ENCODE data around the gene AOPEP. TPM values are rescaled to one million over a fixed set of nuclear protein-coding genes. Genes with fewer than 3 reads are reported as not detected.

The AOPEP gene
- total RNA-seq, 2 donors from 2014 or later: 81.5 to 224 TPM

DNA sequence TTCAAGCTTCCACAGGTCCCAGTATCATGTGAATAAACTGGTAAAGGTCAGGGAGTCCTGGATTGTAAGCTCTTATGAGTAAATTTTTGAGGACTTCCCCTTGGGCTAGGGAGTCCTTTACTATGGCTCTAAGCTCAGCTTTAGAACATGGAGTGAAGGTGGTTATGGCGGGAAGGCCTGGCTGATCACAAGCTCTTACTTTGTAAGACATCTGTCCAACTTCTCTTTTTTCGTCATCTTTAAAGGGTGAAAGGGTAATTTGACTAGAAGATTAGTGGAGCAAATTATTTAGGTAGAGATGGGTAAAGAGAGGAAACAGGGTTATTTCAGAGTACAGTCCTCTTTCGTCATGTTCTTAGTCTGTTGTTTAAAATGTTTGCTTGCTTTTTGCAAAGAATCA is 155.4 kb downstream of the AOPEP start:
- H3K27me3 ChIP-seq: no peaks in the 10 kb centered on the region
- H3K4me1 ChIP-seq: peaks cover 12% of the 10 kb centered on the region
- H3K36me3 ChIP-seq (replicated peaks in 1 of 2; ENCODE audit: insufficient read depth in 1 of 2, low read depth in 2 of 2): no peaks in the 10 kb centered on the region
- 85 to 97% methylated on average over 3 of the region's 3 CpGs for WGBS, 2 donors
- TF ChIP-seq, protein P1, sequence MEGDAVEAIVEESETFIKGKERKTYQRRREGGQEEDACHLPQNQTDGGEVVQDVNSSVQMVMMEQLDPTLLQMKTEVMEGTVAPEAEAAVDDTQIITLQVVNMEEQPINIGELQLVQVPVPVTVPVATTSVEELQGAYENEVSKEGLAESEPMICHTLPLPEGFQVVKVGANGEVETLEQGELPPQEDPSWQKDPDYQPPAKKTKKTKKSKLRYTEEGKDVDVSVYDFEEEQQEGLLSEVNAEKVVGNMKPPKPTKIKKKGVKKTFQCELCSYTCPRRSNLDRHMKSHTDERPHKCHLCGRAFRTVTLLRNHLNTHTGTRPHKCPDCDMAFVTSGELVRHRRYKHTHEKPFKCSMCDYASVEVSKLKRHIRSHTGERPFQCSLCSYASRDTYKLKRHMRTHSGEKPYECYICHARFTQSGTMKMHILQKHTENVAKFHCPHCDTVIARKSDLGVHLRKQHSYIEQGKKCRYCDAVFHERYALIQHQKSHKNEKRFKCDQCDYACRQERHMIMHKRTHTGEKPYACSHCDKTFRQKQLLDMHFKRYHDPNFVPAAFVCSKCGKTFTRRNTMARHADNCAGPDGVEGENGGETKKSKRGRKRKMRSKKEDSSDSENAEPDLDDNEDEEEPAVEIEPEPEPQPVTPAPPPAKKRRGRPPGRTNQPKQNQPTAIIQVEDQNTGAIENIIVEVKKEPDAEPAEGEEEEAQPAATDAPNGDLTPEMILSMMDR (IDR thresholded peaks at IDR 0.05): no peak
- no peak for TF ChIP-seq POLR2A (IDR thresholded peaks at IDR 0.05)
- ATAC-seq: no peak
- no peak for DNase-seq
- intact Hi-C loops (cut with DNase I): no loop called here
- H3K27ac ChIP-seq: no peak overlapping the region
- no peak overlapping the region for H3K4me3 ChIP-seq
- H3K9me3 ChIP-seq: no peaks in the 10 kb centered on the region

DNA sequence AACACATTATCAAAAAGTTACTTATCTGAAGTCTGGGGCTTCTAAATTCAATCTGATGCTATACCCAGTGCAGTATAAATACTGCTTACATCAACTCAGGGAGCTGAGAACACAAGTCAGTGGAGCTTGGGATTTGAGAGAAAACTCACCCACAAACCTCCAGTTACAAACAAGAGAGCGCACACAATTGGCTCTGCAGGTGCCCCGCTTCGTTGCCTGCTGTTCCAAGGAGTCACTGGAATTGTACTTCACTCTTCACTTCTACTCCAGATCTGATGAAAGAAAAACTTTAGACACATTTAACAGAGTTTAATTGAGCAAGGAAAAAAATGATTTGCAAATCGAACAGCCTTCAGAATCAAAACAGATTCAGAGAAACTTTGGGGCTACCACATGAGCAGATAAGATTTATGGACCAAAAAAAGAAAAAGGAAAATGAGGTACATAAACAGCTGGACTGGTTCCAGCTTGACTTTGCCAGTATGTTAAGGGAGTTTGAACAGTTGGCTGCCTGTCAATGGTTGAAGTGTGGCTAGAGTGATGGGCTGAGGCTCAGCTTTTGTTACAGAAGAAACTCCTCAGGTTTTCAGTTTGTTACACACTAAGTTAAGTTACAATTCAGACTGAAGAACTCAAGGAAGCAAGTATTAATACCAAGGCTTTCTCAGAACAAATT is 156.6 kb downstream of the AOPEP start:
- peaks cover 18% of the 10 kb centered on the region for H3K4me1 ChIP-seq
- no peak overlapping the region for H3K27ac ChIP-seq
- 56 to 57% methylated on average over 4 of the region's 4 CpGs for WGBS, 2 donors
- ATAC-seq: no peak
- H3K36me3 ChIP-seq (replicated peaks in 1 of 2; ENCODE audit: insufficient read depth in 1 of 2, low read depth in 2 of 2): no peaks in the 10 kb centered on the region
- intact Hi-C loops (cut with DNase I): no loop called here
- no peak overlapping the region for H3K4me3 ChIP-seq
- DNase-seq: peak in 2 of 4 donors; percentile 40 to 52
- no peaks in the 10 kb centered on the region for H3K9me3 ChIP-seq
- no peaks in the 10 kb centered on the region for H3K27me3 ChIP-seq
- TF ChIP-seq, protein P1 (IDR thresholded peaks at IDR 0.05): no peak

DNA sequence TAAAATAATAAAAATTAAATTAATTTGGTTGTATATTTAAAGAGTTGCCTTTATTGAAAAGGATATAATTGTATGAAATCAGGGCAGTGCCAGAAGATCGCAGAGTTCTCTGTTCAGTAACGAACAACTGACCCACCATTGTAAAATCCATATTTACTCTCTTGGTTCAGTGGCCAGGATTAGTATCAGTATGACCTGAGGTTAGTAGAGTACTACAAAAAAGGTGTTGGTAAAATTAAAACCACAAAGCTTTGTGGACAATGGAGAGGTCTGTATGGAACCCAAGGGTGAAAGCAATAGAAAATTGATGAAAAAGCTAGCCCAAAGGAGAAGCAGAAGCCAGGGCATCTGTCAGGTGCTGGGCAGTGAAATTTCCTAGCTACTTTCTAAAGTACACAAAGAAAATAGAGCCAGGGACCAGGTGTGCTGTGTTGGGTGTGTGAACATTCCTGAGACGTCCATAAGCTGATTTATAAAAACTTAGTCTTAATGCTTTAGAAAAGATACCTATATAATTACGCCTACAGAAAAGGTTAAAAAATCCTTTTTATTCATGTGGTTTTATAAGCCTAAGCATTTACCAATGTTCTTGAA is 159.5 kb downstream of the AOPEP start:
- 33 to 47% methylated on average over 4 of the region's 4 CpGs for WGBS, 2 donors
- TF ChIP-seq, protein P1 (IDR thresholded peaks at IDR 0.05): no peak
- TF ChIP-seq POLR2A (IDR thresholded peaks at IDR 0.05): no peak
- Histone ChIP-seq H3K9me3 (no peaks in the 10 kb centered on the region), H3K27ac (peak overlapping the region in 1 of 4 donors; percentile 50), H3K27me3 (no peaks in the 10 kb centered on the region), H3K4me1 (peaks cover 18% of the 10 kb centered on the region), H3K4me3 (no peak overlapping the region), H3K36me3 (replicated peaks in 1 of 2; ENCODE audit: insufficient read depth in 1 of 2, low read depth in 2 of 2) (no peaks in the 10 kb centered on the region)
- intact Hi-C loops (cut with DNase I): no loop called here
- DNase-seq (peak in 1 of 4 donors; percentile 41), ATAC-seq (peak; percentile 43)

DNA sequence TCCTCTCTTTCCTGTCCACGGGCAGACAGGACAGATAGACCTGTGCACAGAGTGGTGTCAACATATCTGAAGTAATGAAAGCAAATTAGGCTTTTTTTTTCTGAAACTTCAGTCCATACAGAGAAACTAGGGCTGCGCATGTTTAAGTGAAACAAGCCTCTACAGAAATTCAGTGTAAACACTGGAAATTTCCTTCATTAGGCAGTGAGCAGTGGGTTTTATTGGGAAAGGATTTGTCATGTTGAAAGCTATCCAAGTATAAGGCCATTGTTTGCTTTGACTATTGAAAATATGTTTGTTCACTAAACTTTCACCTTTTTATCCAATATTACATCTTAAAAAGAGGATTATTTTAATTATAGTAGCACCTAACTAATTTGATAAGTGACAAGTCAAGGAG is 161.2 kb downstream of the AOPEP start:
- Histone ChIP-seq H3K9me3 (no peaks in the 10 kb centered on the region), H3K27ac (peak overlapping the region in 1 of 4 donors; percentile 47), H3K36me3 (replicated peaks in 1 of 2; ENCODE audit: insufficient read depth in 1 of 2, low read depth in 2 of 2) (no peaks in the 10 kb centered on the region), H3K4me1 (peaks cover 27% of the 10 kb centered on the region), H3K4me3 (no peak overlapping the region), H3K27me3 (no peaks in the 10 kb centered on the region)
- intact Hi-C loops (cut with DNase I): no loop called here
- TF ChIP-seq, protein P1 (IDR thresholded peaks at IDR 0.05): no peak
- no peak for TF ChIP-seq POLR2A (IDR thresholded peaks at IDR 0.05)
- no peak for DNase-seq
- WGBS, 2 donors: 83% methylated on average over 2 of the region's 2 CpGs
- no peak for ATAC-seq

DNA sequence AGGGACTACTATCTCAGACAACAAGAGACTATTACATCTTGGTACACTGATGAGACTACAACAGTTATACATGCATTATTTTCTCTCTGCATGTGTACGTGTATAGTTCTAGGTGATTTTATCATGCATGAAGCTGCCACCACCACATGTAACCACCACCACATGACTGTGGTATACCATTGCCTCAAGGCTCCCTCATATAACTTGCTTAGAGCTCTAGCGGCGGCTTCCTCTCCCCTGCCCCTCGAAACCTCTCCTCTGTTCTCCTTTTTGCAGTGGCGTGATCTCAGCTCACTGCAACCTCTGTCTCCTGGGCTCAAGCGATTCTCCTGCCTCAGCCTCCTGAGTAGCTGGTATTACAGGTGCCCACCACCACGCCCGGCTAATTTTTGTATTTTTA is 162.3 kb downstream of the AOPEP start:
- 96 to 97% methylated on average over 8 of the region's 8 CpGs for WGBS, 2 donors
- DNase-seq: no peak
- no peak for TF ChIP-seq POLR2A (IDR thresholded peaks at IDR 0.05)
- TF ChIP-seq, protein P1 (IDR thresholded peaks at IDR 0.05): no peak
- ATAC-seq: no peak
- Histone ChIP-seq H3K27ac (no peak overlapping the region), H3K27me3 (no peaks in the 10 kb centered on the region), H3K4me3 (no peak overlapping the region), H3K4me1 (peaks cover 37% of the 10 kb centered on the region), H3K36me3 (replicated peaks in 1 of 2; ENCODE audit: insufficient read depth in 1 of 2, low read depth in 2 of 2) (no peaks in the 10 kb centered on the region), H3K9me3 (no peaks in the 10 kb centered on the region)
- intact Hi-C loops (cut with DNase I): no loop called here
